NCI-H128 (cell line): ENCODE data around the gene NLN.
"Not testable (repeated sequence)": the region's sequence is repeated elsewhere in the genome, so short reads cannot be mapped to it uniquely, and the experiment has no call there.

Experiments used
- DNase-seq: peaks from one replicate; lab custom pipeline; 2025; ENCODE audit not compliant: unreplicated experiment; lab: John Stamatoyannopoulos, UW

NLN gene

GRCh38 chr5:65828022-65828896 is 106.3 kb downstream of the NLN start:
- no peak for DNase-seq

GRCh38 chr5:65830856-65831255 is 108.9 kb downstream of the NLN start:
- DNase-seq, result no peak

- DNase-seq, result no peak
Measured at GRCh38 chr5:65831276-65831675, 109.3 kb downstream of the NLN start.

GRCh38 chr5:65832152-65832551 is 110.1 kb downstream of the NLN start:
- DNase-seq, result no peak

- DNase-seq, result no peak
Measured at GRCh38 chr5:65832603-65833228, 110.7 kb downstream of the NLN start.

- DNase-seq, result no peak
Measured at GRCh38 chr5:65833780-65834179, 111.8 kb downstream of the NLN start.

GRCh38 chr5:65834306-65834705 is 112.3 kb downstream of the NLN start:
- no peak for DNase-seq

- no peak for DNase-seq
Measured at GRCh38 chr5:65835191-65835590, 113.2 kb downstream of the NLN start.

GRCh38 chr5:65837139-65837538 is 115.1 kb downstream of the NLN start:
- no peak for DNase-seq

GRCh38 chr5:65839170-65839569 is 117.2 kb downstream of the NLN start:
- not testable (repeated sequence) for DNase-seq

- DNase-seq, result no peak
Measured at GRCh38 chr5:65840071-65840470, 118.1 kb downstream of the NLN start.

- not testable (repeated sequence) for DNase-seq
Measured at GRCh38 chr5:65844763-65845162, 122.8 kb downstream of the NLN start.

GRCh38 chr5:65846101-65846500 is 124.1 kb downstream of the NLN start:
- DNase-seq, result no peak

- DNase-seq, result not testable (repeated sequence)
Measured at GRCh38 chr5:65847019-65847418, 125.0 kb downstream of the NLN start.

- not testable (repeated sequence) for DNase-seq
Measured at GRCh38 chr5:65849918-65850317, 127.9 kb downstream of the NLN start.

- no peak for DNase-seq
Measured at GRCh38 chr5:65854925-65855324, 132.9 kb downstream of the NLN start.

GRCh38 chr5:65855766-65856315 is 133.8 kb downstream of the NLN start:
- no peak for DNase-seq

- no peak for DNase-seq
Measured at GRCh38 chr5:65856520-65856919, 134.5 kb downstream of the NLN start.

GRCh38 chr5:65858316-65858715 is 136.3 kb downstream of the NLN start:
- no peak for DNase-seq

GRCh38 chr5:65861830-65862241 is 139.8 kb downstream of the NLN start:
- no peak for DNase-seq

- no peak for DNase-seq
Measured at GRCh38 chr5:65862384-65862783, 140.4 kb downstream of the NLN start.

- DNase-seq, result no peak
Measured at GRCh38 chr5:65863747-65864146, 141.7 kb downstream of the NLN start.
